CD4-positive, alpha-beta T cell (primary cell): ENCODE data around the gene RAPGEF4. TPM values are rescaled to one million over a fixed set of nuclear protein-coding genes. Genes with fewer than 3 reads are reported as not detected.

Experiments used
- ATAC-seq: fragments of 200-7000 bp; cut with Tn5 transposase; one replicate; pipeline ENCODE4 v1.10.0; 2022; ENCODE audit warnings: mild to moderate bottlenecking; ENCODE audit not compliant: poor library complexity
- CTCF ChIA-PET: fragments of 350-600 bp; sonication (Branson Sonifier 250); formaldehyde crosslinking; loops from one replicate; lab custom pipeline; 2021; ENCODE audit warnings: antibody characterized with exemption, inconsistent platforms; lab: Charles Lee
- POLR2A ChIA-PET: fragments of 350-600 bp; sonication (Branson Sonifier 250); formaldehyde crosslinking; loops from one replicate; lab custom pipeline; 2021; ENCODE audit warnings: antibody characterized with exemption, inconsistent platforms; lab: Charles Lee
- DNase-seq, 14 experiments: peaks; one replicate each; pipeline ENCODE4 v3.0.0-alpha.2; 2013 to 2020; ENCODE audit warnings: mixed read lengths in 2 of 14
- H3K27ac ChIP-seq, 2 donors: one replicate each; pipeline versions ENCODE4 v1.5.1 to v1.7.0; 2013; ENCODE audit warnings: low read length in 2 of 2, low read depth in 1 of 2, mild to moderate bottlenecking in 1 of 2
- H3K27me3 ChIP-seq, 2 experiments: 1 replicate in 1 of 2; 2 replicates in 1 of 2; pipeline versions ENCODE4 v1.6.1 to v1.7.0; 2013; ENCODE audit warnings: low read length in 2 of 2, control low read depth in 1 of 2, mild to moderate bottlenecking in 1 of 2, moderate library complexity in 1 of 2; ENCODE audit not compliant: insufficient read depth in 2 of 2, control insufficient read depth in 1 of 2
- H3K36me3 ChIP-seq: one replicate; pipeline ENCODE4 v1.6.1; 2013; ENCODE audit warnings: low read length, control low read depth; ENCODE audit not compliant: insufficient read depth
- H3K4me1 ChIP-seq: one replicate; pipeline ENCODE4 v1.6.1; 2013; ENCODE audit warnings: low read length, control low read depth; ENCODE audit not compliant: insufficient read depth
- H3K4me3 ChIP-seq: one replicate; pipeline ENCODE4 v1.5.1; 2013; ENCODE audit warnings: mild to moderate bottlenecking, low read length, moderate library complexity
- H3K9me3 ChIP-seq, 2 experiments: 1 replicate in 1 of 2; 2 replicates in 1 of 2; pipeline versions ENCODE4 v1.6.1 to v1.7.0; 2013; ENCODE audit warnings: low read length in 2 of 2, mild to moderate bottlenecking in 2 of 2, control low read depth in 1 of 2, moderate library complexity in 1 of 2; ENCODE audit not compliant: control insufficient read depth in 1 of 2, insufficient read depth in 1 of 2
- H3K27ac Mint-ChIP-seq: one replicate; pipeline ENCODE4 v1.8.0; 2020; ENCODE audit warnings: mixed read lengths
- H3K27me3 Mint-ChIP-seq: one replicate; pipeline ENCODE4 v1.8.0; 2021; ENCODE audit warnings: mixed read lengths
- H3K36me3 Mint-ChIP-seq: one replicate; pipeline ENCODE4 v1.8.0; 2021; ENCODE audit warnings: low read depth, mixed read lengths
- H3K4me1 Mint-ChIP-seq: one replicate; pipeline ENCODE4 v1.8.0; 2021; ENCODE audit warnings: low read depth, mixed read lengths
- H3K4me3 Mint-ChIP-seq: one replicate; pipeline ENCODE4 v1.8.0; 2020; ENCODE audit warnings: mild to moderate bottlenecking, mixed read lengths
- H3K9me3 Mint-ChIP-seq: one replicate; pipeline ENCODE4 v1.8.0; 2020; ENCODE audit warnings: mixed read lengths
- intact Hi-C, 2 experiments: fragments of 100-400 bp; cut with DNase I in 1 of 2; cut with micrococcal nuclease in 1 of 2; formaldehyde crosslinking; loops; one replicate each; pipeline versions ENCODE4 v1.15.1 to v1.9.0; 2023 to 2025; cut with DNase I, micrococcal nuclease
- total RNA-seq, 174 experiments: library from RNA in 2 of 174; stranded (reverse) in 2 of 174; gene quantifications; one replicate each; pipeline ENCODE4 v1.2.3 and lab custom pipeline; 2021 to 2026
- TF ChIP-seq, protein P1 (sequence below): fragments of 200-600 bp; IDR thresholded peaks from one replicate; pipeline ENCODE4 v1.8.0; 2022; ENCODE audit warnings: antibody characterized with exemption, mild to moderate bottlenecking

Gene RAPGEF4
- total RNA-seq, 2 experiments from 2014 or later = 0.69 to 0.73 TPM

DNA sequence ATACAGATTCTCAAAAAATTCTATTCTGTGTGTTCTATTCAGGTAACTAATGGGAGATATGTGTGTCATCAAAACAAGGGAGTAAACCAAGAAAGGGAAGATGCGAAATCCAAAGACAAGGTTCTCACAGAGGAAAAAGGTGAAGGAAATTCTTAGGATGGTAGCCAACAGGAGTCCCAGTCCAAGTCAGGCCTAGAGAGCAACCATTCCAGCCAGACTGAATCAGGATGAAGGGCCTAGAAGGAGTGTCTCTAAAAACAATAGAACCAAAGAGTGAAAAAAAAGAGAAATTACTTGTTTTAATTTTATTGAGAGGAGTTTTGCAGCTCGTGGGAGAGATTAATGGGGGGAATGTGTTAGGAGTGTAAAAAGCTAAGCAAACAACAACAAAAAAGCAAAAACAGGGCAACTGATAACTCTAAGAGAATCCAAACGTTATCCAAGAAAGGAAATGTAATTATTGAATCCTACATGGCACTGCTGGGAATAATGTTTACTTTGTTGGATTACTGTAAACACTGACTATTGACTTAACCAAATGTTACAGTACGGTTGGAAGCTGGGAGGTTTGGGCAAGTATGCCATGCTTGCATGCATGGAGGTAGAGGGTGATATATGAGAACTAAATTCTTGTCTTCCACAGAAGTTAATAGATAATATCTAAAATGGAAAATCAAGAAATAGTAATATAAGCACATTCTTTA lies 352.3 kb downstream of the RAPGEF4 start:
- CTCF ChIA-PET = no interaction called here
- H3K9me3 Mint-ChIP-seq = no peaks in the 10 kb centered on the region
- no peak overlapping the region for H3K4me3 Mint-ChIP-seq
- no peak overlapping the region for H3K4me3 ChIP-seq
- no peaks in the 10 kb centered on the region for H3K4me1 Mint-ChIP-seq
- H3K27ac ChIP-seq = no peak overlapping the region
- H3K9me3 ChIP-seq = no peaks in the 10 kb centered on the region
- TF ChIP-seq, protein P1, sequence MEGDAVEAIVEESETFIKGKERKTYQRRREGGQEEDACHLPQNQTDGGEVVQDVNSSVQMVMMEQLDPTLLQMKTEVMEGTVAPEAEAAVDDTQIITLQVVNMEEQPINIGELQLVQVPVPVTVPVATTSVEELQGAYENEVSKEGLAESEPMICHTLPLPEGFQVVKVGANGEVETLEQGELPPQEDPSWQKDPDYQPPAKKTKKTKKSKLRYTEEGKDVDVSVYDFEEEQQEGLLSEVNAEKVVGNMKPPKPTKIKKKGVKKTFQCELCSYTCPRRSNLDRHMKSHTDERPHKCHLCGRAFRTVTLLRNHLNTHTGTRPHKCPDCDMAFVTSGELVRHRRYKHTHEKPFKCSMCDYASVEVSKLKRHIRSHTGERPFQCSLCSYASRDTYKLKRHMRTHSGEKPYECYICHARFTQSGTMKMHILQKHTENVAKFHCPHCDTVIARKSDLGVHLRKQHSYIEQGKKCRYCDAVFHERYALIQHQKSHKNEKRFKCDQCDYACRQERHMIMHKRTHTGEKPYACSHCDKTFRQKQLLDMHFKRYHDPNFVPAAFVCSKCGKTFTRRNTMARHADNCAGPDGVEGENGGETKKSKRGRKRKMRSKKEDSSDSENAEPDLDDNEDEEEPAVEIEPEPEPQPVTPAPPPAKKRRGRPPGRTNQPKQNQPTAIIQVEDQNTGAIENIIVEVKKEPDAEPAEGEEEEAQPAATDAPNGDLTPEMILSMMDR = no peak
- POLR2A ChIA-PET = no interaction called here
- no peak for ATAC-seq
- no peaks in the 10 kb centered on the region for H3K36me3 Mint-ChIP-seq
- H3K27me3 Mint-ChIP-seq = peaks cover 7% of the 10 kb centered on the region
- intact Hi-C loops = no loop called here
- no peak overlapping the region for H3K27ac Mint-ChIP-seq
- no peaks in the 10 kb centered on the region for H3K4me1 ChIP-seq
- H3K27me3 ChIP-seq = no peaks in the 10 kb centered on the region
- no peaks in the 10 kb centered on the region for H3K36me3 ChIP-seq
- DNase-seq = no peak

DNA sequence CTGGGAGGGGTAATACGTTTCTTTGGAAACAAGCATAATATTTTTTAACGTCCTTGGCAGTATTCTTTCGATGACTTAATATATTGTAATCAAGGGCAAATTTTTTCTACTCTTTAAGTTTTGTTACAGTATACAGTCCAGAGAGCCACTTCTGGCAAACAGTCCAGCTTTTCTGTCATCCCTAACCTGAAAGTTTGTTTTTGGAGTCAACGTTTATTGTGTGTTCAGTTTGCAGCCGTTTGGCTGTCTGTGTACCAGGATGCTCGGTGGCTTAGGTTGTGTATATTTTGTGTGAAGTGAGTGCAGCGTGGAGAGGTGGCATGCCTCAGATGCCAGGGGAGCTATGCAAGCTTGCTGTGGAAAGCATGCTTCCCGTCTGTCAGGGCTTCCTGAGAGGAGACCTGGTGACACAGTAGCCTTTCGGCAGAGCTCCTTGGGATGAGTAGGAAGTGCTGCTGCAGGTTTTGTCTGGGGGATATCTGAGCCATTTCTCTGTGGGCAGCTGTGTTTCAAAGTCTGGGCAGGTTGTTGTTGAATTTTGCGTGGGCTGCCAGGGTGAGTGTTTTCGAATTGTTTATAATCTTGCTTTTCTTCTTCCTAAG lies 354.7 kb downstream of the RAPGEF4 start:
- ChIA-PET POLR2A (no interaction called here), CTCF (no interaction called here)
- Mint-ChIP-seq H3K9me3 (no peaks in the 10 kb centered on the region), H3K27ac (no peak overlapping the region), H3K27me3 (peaks cover 7% of the 10 kb centered on the region), H3K4me3 (no peak overlapping the region), H3K4me1 (no peaks in the 10 kb centered on the region), H3K36me3 (no peaks in the 10 kb centered on the region)
- TF ChIP-seq, protein P1 = no peak
- DNase-seq (no peak), ATAC-seq (no peak)
- no peaks in the 10 kb centered on the region for H3K36me3 ChIP-seq
- H3K4me3 ChIP-seq = no peak overlapping the region
- H3K27ac ChIP-seq = no peak overlapping the region
- H3K4me1 ChIP-seq = no peaks in the 10 kb centered on the region
- no peaks in the 10 kb centered on the region for H3K27me3 ChIP-seq
- intact Hi-C loops = no loop called here
- no peaks in the 10 kb centered on the region for H3K9me3 ChIP-seq

DNA sequence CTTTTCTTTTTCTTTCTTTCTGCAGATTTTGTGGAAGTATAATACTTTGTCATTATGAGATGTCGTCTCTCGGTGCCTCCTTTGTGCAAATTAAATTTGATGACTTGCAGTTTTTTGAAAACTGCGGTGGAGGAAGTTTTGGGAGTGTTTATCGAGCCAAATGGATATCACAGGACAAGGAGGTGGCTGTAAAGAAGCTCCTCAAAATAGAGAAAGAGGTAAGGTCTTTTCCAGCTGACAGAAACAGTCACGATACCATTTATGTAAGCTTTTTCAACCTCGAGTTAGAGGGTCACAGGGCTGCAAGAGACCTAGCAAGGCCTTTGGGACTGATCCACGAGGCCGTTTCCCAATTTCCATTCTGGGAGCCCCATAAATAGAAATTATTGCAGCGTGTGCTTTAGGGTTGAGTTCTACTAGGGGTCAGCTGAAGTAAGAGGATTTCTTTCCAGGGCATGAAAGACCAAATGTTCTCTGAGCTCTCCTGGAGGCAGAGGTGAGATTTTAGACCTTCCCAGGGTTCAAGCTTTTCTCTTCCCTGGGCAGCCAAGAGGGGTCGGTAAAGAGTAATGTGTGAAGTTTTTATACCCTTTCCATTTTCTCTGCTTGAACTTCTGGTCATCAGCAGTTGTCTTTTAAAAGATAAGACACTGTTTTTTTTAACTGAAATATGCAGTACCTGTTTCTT lies 355.5 kb downstream of the RAPGEF4 start:
- no peak overlapping the region for H3K4me3 ChIP-seq
- Mint-ChIP-seq H3K27ac (no peak overlapping the region), H3K4me3 (no peak overlapping the region), H3K4me1 (no peaks in the 10 kb centered on the region), H3K27me3 (peaks cover 7% of the 10 kb centered on the region), H3K36me3 (no peaks in the 10 kb centered on the region), H3K9me3 (no peaks in the 10 kb centered on the region)
- DNase-seq (no peak), ATAC-seq (no peak)
- no peaks in the 10 kb centered on the region for H3K36me3 ChIP-seq
- H3K4me1 ChIP-seq = no peaks in the 10 kb centered on the region
- ChIA-PET POLR2A (no interaction called here), CTCF (no interaction called here)
- H3K27ac ChIP-seq = no peak overlapping the region
- intact Hi-C loops = no loop called here
- H3K9me3 ChIP-seq = no peaks in the 10 kb centered on the region
- no peaks in the 10 kb centered on the region for H3K27me3 ChIP-seq
- TF ChIP-seq, protein P1 = no peak
